Measurements from ENCODE around the gene CAMP. TPM values are rescaled to one million over a fixed set of nuclear protein-coding genes. Genes with fewer than 3 reads are reported as not detected.

The CAMP gene
- polyA plus RNA-seq, 3 donors: 2.1 to 5.1 (median 3.4) TPM

GRCh38 chr3:48199117-48199516 is 24.2 kb upstream of the CAMP start:
- no peak for DNase-seq
- Histone ChIP-seq H3K4me1 (ENCODE audit: control insufficient read depth in 1 of 2, insufficient read depth in 2 of 2, low read length in 2 of 2) (peaks cover 18 to 21% of the 10 kb centered on the region in 2 donors), H3K9me3 (replicated peaks in 1 of 2; ENCODE audit: control insufficient read depth in 1 of 2, insufficient read depth in 1 of 2, low read length in 2 of 2) (no peaks in the 10 kb centered on the region), H3K27ac (ENCODE audit: low read depth in 1 of 2, low read length in 2 of 2) (no peak overlapping the region), H3K79me2 (ENCODE audit: insufficient read depth, low read length) (no peaks in the 10 kb centered on the region), H3K4me2 (replicated peaks; ENCODE audit: extremely low read depth, low read length, poor library complexity, severe bottlenecking) (no peak overlapping the region), H3K9ac (ENCODE audit: insufficient read depth, low read length, poor library complexity, severe bottlenecking) (no peak overlapping the region), H3K4me3 (replicated peaks in 1 of 3; ENCODE audit: low read depth in 2 of 3, low read length in 3 of 3) (no peak overlapping the region), H4K20me1 (ENCODE audit: insufficient read depth, low read length) (no peaks in the 10 kb centered on the region), H2AFZ (ENCODE audit: insufficient read depth, low read depth, low read length, poor library complexity, severe bottlenecking) (no peak overlapping the region), H3K27me3 (ENCODE audit: control insufficient read depth in 2 of 2, insufficient read depth in 2 of 2, low read length in 2 of 2) (no peaks in the 10 kb centered on the region), H3K36me3 (replicated peaks in 1 of 2; ENCODE audit: control insufficient read depth in 1 of 2, insufficient read depth in 2 of 2, low read length in 2 of 2) (no peaks in the 10 kb centered on the region)
- intact Hi-C loops (cut with micrococcal nuclease): loop anchor here (5.0 to 10.0 kb wide), 2 partner anchors 43 to 236 kb away; partner anchors contain the start of genes PLXNB1 (in 1 of the 2) and ZNF589 (in 1 of the 2)
- no peak overlapping the region for H3K27ac Mint-ChIP-seq
- H3K36me3 Mint-ChIP-seq: no peaks in the 10 kb centered on the region
- H3K9me3 Mint-ChIP-seq: peaks cover 0 to 2% (median 0%) of the 10 kb centered on the region in 7 donors
- peaks cover 24% of the 10 kb centered on the region for H3K4me1 Mint-ChIP-seq
- no peak for TF ChIP-seq CTCF (IDR thresholded peaks at IDR 0.05)
- H3K27me3 Mint-ChIP-seq (ENCODE audit: low read depth in 3 of 3): peaks cover 0 to 6% (median 1%) of the 10 kb centered on the region in 3 donors
- no peak overlapping the region for H3K4me3 Mint-ChIP-seq

- peaks cover 3% of the 10 kb centered on the region for H3K4me1 Mint-ChIP-seq
- no peak for TF ChIP-seq CTCF (IDR thresholded peaks at IDR 0.05)
- Histone ChIP-seq H3K79me2 (ENCODE audit: insufficient read depth, low read length) (no peaks in the 10 kb centered on the region), H2AFZ (ENCODE audit: insufficient read depth, low read depth, low read length, poor library complexity, severe bottlenecking) (no peak overlapping the region), H3K36me3 (replicated peaks in 1 of 2; ENCODE audit: control insufficient read depth in 1 of 2, insufficient read depth in 2 of 2, low read length in 2 of 2) (no peaks in the 10 kb centered on the region), H3K9me3 (replicated peaks in 1 of 2; ENCODE audit: control insufficient read depth in 1 of 2, insufficient read depth in 1 of 2, low read length in 2 of 2) (no peaks in the 10 kb centered on the region), H3K27ac (ENCODE audit: low read depth in 1 of 2, low read length in 2 of 2) (no peak overlapping the region), H3K9ac (ENCODE audit: insufficient read depth, low read length, poor library complexity, severe bottlenecking) (no peak overlapping the region), H4K20me1 (ENCODE audit: insufficient read depth, low read length) (no peaks in the 10 kb centered on the region), H3K4me3 (replicated peaks in 1 of 3; ENCODE audit: low read depth in 2 of 3, low read length in 3 of 3) (no peak overlapping the region), H3K4me1 (ENCODE audit: control insufficient read depth in 1 of 2, insufficient read depth in 2 of 2, low read length in 2 of 2) (no peaks in the 10 kb centered on the region), H3K4me2 (replicated peaks; ENCODE audit: extremely low read depth, low read length, poor library complexity, severe bottlenecking) (no peak overlapping the region), H3K27me3 (ENCODE audit: control insufficient read depth in 2 of 2, insufficient read depth in 2 of 2, low read length in 2 of 2) (no peaks in the 10 kb centered on the region)
- peaks cover 2% of the 10 kb centered on the region in 3 donors for H3K27me3 Mint-ChIP-seq (ENCODE audit: low read depth in 3 of 3)
- no peak overlapping the region for H3K27ac Mint-ChIP-seq
- intact Hi-C loops (cut with micrococcal nuclease): no loop called here
- no peak for DNase-seq
- H3K36me3 Mint-ChIP-seq: no peaks in the 10 kb centered on the region
- 83% methylated on average over 3 of the region's 6 CpGs for WGBS (ENCODE audit: insufficient coverage)
- no peak overlapping the region for H3K4me3 Mint-ChIP-seq
- H3K9me3 Mint-ChIP-seq: peaks cover 0 to 2% (median 0%) of the 10 kb centered on the region in 7 donors
Measured at GRCh38 chr3:48202632-48203031, 20.7 kb upstream of the CAMP start.

Data from CD14-positive monocyte (primary cell).